GM19025 (cell line): ENCODE measurements around the gene TMEM120A.

Source experiments
- ATAC-seq: cut with Tn5 transposase; IDR thresholded peaks from one replicate; pipeline ENCODE4 v1.9.1; 2021; ENCODE audit warnings: mild to moderate bottlenecking, low read depth, moderate library complexity; ENCODE audit not compliant: unreplicated experiment

TMEM120A gene

GRCh38 chr7:75995996-75996395 is 1.6 kb upstream of the TMEM120A start:
- no peak for ATAC-seq

- ATAC-seq, result no peak
Measured at GRCh38 chr7:75995052-75995471, 667 bp upstream of the TMEM120A start.

GRCh38 chr7:75993689-75994387 is 557 bp downstream of the TMEM120A start:
- ATAC-seq, result no peak

- no peak for ATAC-seq
Measured at GRCh38 chr7:75992083-75992755, 2.2 kb downstream of the TMEM120A start.

- no peak for ATAC-seq
Measured at GRCh38 chr7:75991531-75992082, 2.8 kb downstream of the TMEM120A start.

- ATAC-seq, result no peak
Measured at GRCh38 chr7:75989500-75990388, 4.7 kb downstream of the TMEM120A start.

GRCh38 chr7:75988568-75989499 is 5.6 kb downstream of the TMEM120A start:
- no peak for ATAC-seq

- no peak for ATAC-seq
Measured at GRCh38 chr7:75987805-75988567, 6.4 kb downstream of the TMEM120A start.

- ATAC-seq, result no peak
Measured at GRCh38 chr7:75987026-75987804, 7.2 kb downstream of the TMEM120A start.

GRCh38 chr7:75986147-75986781 is 8.1 kb downstream of the TMEM120A start:
- no peak for ATAC-seq

- ATAC-seq, result no peak
Measured at GRCh38 chr7:75985518-75986146, 8.8 kb downstream of the TMEM120A start.

GRCh38 chr7:75985009-75985517 is 9.3 kb downstream of the TMEM120A start:
- no peak for ATAC-seq

- no peak for ATAC-seq
Measured at GRCh38 chr7:75984130-75985008, 10.0 kb downstream of the TMEM120A start.

- no peak for ATAC-seq
Measured at GRCh38 chr7:75983471-75984129, 10.8 kb downstream of the TMEM120A start.

- no peak for ATAC-seq
Measured at GRCh38 chr7:75982306-75983064, 11.9 kb downstream of the TMEM120A start.
